Bone marrow (tissue), 2 donors: ENCODE results near the gene POLR2L.

Source experiments
- DNase-seq, 2 donors: peaks; one replicate each; lab custom pipeline; 2025; lab: John Stamatoyannopoulos, UW

POLR2L gene

GRCh38 chr11:842370-843002, at the start of gene POLR2L, which contains the start of gene TSPAN4:
POLR2L (minus strand) TSS chr11:842529; CDS start chr11:842508, 21 bp downstream.
TSPAN4 (plus strand) TSS chr11:842852; CDS start chr11:850305, 7,453 bp downstream.
- peak; percentile 56 to 98 for DNase-seq

GRCh38 chr11:890794-891540, 48.6 kb upstream of the POLR2L start:
- no peak for DNase-seq

GRCh38 chr11:889687-890475, 47.6 kb upstream of the POLR2L start:
- no peak for DNase-seq

GRCh38 chr11:889257-889656, 46.9 kb upstream of the POLR2L start:
- no peak for DNase-seq

- DNase-seq: no peak
Observed at GRCh38 chr11:888310-889212, 46.2 kb upstream of the POLR2L start.

- no peak for DNase-seq
Observed at GRCh38 chr11:887589-887988, 45.3 kb upstream of the POLR2L start.

GRCh38 chr11:886568-886967, 44.2 kb upstream of the POLR2L start:
- DNase-seq: no peak

GRCh38 chr11:884578-885070, 42.3 kb upstream of the POLR2L start:
- DNase-seq: no peak

- DNase-seq: no peak
Observed at GRCh38 chr11:883527-883926, 41.2 kb upstream of the POLR2L start.

- no peak for DNase-seq
Observed at GRCh38 chr11:882596-882995, 40.3 kb upstream of the POLR2L start.

- DNase-seq: no peak
Observed at GRCh38 chr11:880447-880846, 38.1 kb upstream of the POLR2L start.

GRCh38 chr11:877565-877964, 35.2 kb upstream of the POLR2L start:
- no peak for DNase-seq

- no peak for DNase-seq
Observed at GRCh38 chr11:876545-876944, 34.2 kb upstream of the POLR2L start.

GRCh38 chr11:875769-876301, 33.5 kb upstream of the POLR2L start:
- no peak for DNase-seq

- DNase-seq: no peak
Observed at GRCh38 chr11:875203-875602, 32.9 kb upstream of the POLR2L start.

GRCh38 chr11:873706-874105, 31.4 kb upstream of the POLR2L start:
- no peak for DNase-seq

GRCh38 chr11:872799-873198, 30.5 kb upstream of the POLR2L start:
- DNase-seq: no peak

- no peak for DNase-seq
Observed at GRCh38 chr11:871472-871871, 29.1 kb upstream of the POLR2L start.

GRCh38 chr11:870418-870817, 28.1 kb upstream of the POLR2L start:
- no peak for DNase-seq

GRCh38 chr11:870127-870413, 27.7 kb upstream of the POLR2L start:
- no peak for DNase-seq

- no peak for DNase-seq
Observed at GRCh38 chr11:869399-870126, 27.2 kb upstream of the POLR2L start.
